GM12864 (cell line): Measurements from ENCODE around the gene SPNS2.
A peak's percentile ranks its signal among the peaks of the same experiment; 100 is the strongest.

Experiments
- DNase-seq: peaks from one replicate; pipeline ENCODE4 v3.0.0-alpha.2; 2011; ENCODE audit warnings: low read depth
- H3K4me3 ChIP-seq: 2 replicates; pipeline ENCODE4 v1.5.1; 2011; ENCODE audit warnings: mild to moderate bottlenecking, low read depth, low read length, control low read depth
- CTCF ChIP-seq: IDR thresholded peaks from 2 replicates; pipeline ENCODE4 v1.5.1; 2011; ENCODE audit warnings: low read depth, mild to moderate bottlenecking, moderate library complexity, low read length, control low read depth, inconsistent platforms; ENCODE audit errors: missing control alignments

The SPNS2 gene

GRCh38 chr17:4514779-4515178 lies 16.1 kb downstream of the SPNS2 start:
- DNase-seq: no peak
- H3K4me3 ChIP-seq: no peak overlapping the region
- no peak for TF ChIP-seq CTCF

- TF ChIP-seq CTCF: no peak
- no peak for DNase-seq
- no peak overlapping the region for H3K4me3 ChIP-seq
Observed at GRCh38 chr17:4515501-4515900, 16.8 kb downstream of the SPNS2 start.

GRCh38 chr17:4516735-4517134 lies 18.1 kb downstream of the SPNS2 start:
- no peak for DNase-seq
- no peak overlapping the region for H3K4me3 ChIP-seq
- no peak for TF ChIP-seq CTCF

GRCh38 chr17:4518901-4519300 lies 20.2 kb downstream of the SPNS2 start:
- DNase-seq: no peak
- H3K4me3 ChIP-seq: peak overlapping the region; percentile 42
- no peak for TF ChIP-seq CTCF

- H3K4me3 ChIP-seq: no peak overlapping the region
- no peak for TF ChIP-seq CTCF
- DNase-seq: no peak
Observed at GRCh38 chr17:4519361-4519788, 20.7 kb downstream of the SPNS2 start.

GRCh38 chr17:4520060-4520893 lies 21.6 kb downstream of the SPNS2 start:
- no peak for DNase-seq
- TF ChIP-seq CTCF: no peak
- H3K4me3 ChIP-seq: no peak overlapping the region

GRCh38 chr17:4520894-4521600 lies 22.4 kb downstream of the SPNS2 start:
- TF ChIP-seq CTCF: no peak
- DNase-seq: no peak

More at GRCh38 chr17:4520894-4521600, 22.4 kb downstream of the SPNS2 start:
- H3K4me3 ChIP-seq: no peak overlapping the region
